ENCODE results near the gene UBQLN1.
"Not testable (repeated sequence)": the region's sequence is repeated elsewhere in the genome, so short reads cannot be mapped to it uniquely, and the experiment has no call there.

Gene UBQLN1

DNA sequence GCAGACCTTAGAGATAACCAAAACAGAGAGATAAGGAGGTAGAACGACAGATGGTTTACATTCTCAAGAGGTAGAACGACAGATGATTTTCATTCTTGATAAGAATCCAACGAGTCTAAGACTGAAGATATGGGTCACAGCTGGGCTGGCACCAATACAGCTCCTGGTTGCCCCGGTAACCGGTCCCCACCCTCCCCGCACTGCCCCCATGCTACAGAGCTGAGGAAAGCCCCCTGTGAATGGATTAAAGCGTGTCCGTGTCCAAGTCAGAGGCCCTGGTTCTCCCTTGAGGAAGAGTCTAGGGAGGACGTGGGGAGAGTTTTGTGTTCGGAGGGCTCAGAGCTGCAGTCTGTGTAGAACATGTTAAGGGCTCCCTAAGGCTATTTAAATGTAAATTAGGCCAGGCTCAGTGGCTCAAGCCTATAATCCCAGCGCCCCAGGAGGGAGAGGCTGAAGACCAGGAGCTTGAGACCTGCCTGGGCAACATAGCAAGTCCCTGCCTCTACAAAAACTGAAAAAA, 76.8 kb downstream of the UBQLN1 start:
- DNase-seq = no peak

DNA sequence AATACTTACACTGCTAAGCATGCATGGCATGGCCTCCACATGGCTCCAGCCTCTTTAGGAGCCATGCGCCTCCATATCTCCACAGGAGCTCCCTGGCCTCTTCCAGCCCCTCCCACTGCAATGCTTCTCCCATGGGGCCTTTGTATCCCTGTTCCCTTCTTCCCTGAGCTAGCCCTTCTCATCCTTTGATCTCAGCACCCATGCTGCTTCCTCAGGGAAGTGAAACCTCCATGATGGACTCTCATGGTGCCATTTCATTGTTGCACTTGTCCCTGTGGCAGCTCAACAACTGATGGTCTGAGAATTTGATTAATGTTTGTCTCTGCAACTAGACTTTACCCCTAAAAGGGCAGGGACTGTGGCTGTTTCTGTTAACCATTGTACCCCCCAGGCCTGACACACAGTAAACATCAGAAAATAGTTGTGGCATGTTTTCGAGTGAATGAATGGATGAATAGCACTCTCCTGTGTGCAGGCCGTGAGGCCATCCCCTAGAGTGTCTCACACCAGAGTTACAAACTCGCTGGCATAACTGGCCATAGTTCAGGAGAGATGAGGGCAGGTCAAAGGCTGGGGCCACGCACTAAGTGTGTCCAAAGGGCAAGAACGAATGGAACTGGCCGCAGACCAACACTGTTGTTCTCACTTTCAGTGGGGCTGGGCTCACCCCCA, 78.2 kb downstream of the UBQLN1 start:
- no peak for DNase-seq

DNA sequence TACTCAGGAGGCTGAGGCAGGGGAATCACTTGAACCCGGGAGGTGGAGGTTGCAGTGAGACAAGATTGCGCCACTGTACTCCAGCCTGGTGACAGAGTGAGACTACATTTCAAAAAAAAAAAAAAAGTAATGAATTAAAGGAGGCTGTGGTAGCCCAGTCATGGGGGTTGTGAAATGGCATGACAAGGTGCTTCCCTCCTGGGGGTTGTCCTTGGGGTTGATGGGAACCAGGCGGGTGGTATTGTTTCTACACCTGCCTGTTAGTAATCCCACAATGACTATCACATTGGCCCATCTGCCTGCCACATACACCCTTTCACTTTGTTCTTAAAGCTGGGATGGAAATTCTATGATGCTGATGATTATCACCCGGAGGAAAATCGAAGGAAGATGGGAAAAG, 79.2 kb downstream of the UBQLN1 start:
- DNase-seq = no peak

GRCh38 chr9:83625178-83625577, 82.6 kb downstream of the UBQLN1 start:
- no peak for DNase-seq

DNA sequence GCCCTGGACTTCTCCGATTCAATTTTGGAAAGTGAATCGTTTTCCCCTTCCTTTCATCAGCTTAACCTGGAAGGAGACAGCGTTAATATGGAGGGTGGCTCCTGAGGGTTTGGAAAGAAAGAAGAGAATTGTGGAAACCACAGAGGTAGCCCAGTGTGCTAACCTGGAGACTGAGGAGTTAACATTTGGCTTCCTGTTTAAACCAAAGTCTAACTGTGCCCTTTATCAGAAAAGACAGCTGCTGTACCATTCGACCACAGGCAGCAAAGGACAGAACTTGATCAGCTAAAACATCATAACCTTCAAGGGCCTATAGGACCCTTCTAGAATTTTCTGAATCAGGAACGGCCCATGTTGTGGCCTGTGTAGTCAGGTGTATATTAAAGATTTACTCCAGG, 84.1 kb downstream of the UBQLN1 start:
- DNase-seq = no peak

- DNase-seq = peak; percentile 53 to 58
These were observed 84.6 kb downstream of the UBQLN1 start, which contains the start of gene IDNK for GRCh38 chr9:83622939-83623678. Gene IDNK (plus strand): TSS chr9:83623143. CDS start chr9:83623172, 29 bp downstream.

DNA sequence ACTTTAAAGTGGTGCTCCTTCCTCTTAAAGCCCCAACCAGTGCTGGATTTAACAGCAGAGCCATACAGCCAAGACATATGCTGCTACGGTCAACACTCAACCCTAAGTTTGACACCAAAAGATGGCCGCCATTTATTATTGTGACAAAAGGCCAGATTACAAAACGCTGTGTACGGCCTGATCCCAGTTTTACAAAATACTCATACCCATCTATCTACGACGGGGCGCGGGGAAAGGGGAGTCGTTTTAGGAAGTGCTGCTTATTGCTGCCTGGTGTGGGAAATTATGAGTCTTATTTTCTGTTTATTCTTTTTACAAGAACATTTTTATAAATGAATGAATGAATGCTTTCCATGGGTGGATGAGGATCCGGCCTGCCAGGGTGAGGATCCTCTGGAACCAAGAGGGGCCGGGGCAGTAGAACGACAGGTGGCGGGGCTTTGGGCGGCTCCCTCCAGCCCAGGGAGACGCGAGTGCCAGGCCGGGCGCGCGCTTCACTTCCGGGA, 85.3 kb downstream of the UBQLN1 start:
- peak in 1 of 2 donors; percentile 9 for DNase-seq

- peak; percentile 11 to 21 for DNase-seq
These were observed 86.7 kb downstream of the UBQLN1 start for GRCh38 chr9:83620841-83621636.

- DNase-seq = no peak
These were observed 90.5 kb downstream of the UBQLN1 start for GRCh38 chr9:83617299-83617698.

DNA sequence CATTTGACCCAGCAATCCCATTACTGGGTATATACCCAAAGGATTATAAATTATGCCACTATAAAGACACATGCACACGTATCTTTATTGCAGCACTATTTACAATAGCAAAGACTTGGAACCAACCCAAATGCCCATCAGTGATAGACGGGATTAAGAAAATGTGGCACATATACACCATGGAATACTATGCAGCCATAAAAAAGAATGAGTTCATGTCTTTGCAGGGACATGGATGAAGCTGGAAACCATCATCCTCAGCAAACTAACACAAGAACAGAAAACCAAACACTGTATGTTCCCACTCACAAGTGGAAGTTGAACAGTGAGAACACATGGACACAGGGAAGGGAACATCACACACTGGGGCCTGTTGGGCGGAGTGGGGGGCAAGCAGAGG, 94.5 kb downstream of the UBQLN1 start:
- DNase-seq = not testable (repeated sequence)
